HepG2 (cell line): ENCODE measurements around the gene UBE2QL1. TPM values are rescaled to one million over a fixed set of nuclear protein-coding genes. Genes with fewer than 3 reads are reported as not detected.

ENCODE experiments used
- ATAC-seq: fragments of 200-7000 bp; cut with Tn5 transposase; 3 replicates; pipeline ENCODE4 v1.9.1; 2020; ENCODE audit warnings: mild to moderate bottlenecking, moderate library complexity
- BruUV-seq: library from RNA; stranded (reverse); fragments of 400-500 nt; replicated peaks from 2 replicates; lab custom pipeline; 2021; lab: Mats Ljungman, UMichigan
- CTCF ChIA-PET: fragments of 300-600 bp; formaldehyde crosslinking; extraction: SDS; loops from one replicate; lab custom pipeline; 2021; ENCODE audit warnings: low total read pairs, inconsistent platforms, low intra/inter-chr PET ratio; lab: Yijun Ruan, JAX
- POLR2A ChIA-PET: fragments of 350-600 bp; sonication (Branson Sonifier 250); formaldehyde crosslinking; loops from one replicate; lab custom pipeline; 2020; ENCODE audit warnings: antibody characterized with exemption, inconsistent platforms; lab: Yijun Ruan, JAX
- DNase-seq: peaks from one replicate; pipeline ENCODE4 v3.0.0-alpha.2; 2015; ENCODE audit warnings: low spot score
- FAIRE-seq: peaks from 3 replicates; lab custom pipeline; 2011; peaks lifted over from hg19 to GRCh38; lab: Jason Lieb, UNC
- H2AFZ ChIP-seq: one replicate; pipeline ENCODE4 v1.6.1; 2011; ENCODE audit warnings: low read length, inconsistent platforms
- H3K27ac ChIP-seq: fragments of 300-600 bp; 3 replicates; pipeline ENCODE4 v1.8.0; 2011; ENCODE audit warnings: mixed run types, mild to moderate bottlenecking, mixed read lengths, low read length, inconsistent platforms; ENCODE audit not compliant: insufficient read depth; ENCODE audit errors: extremely low read length
- H3K27me3 ChIP-seq, 2 experiments: fragments of 200-600 bp in 1 of 2; 2 replicates in 1 of 2; 3 replicates in 1 of 2; pipeline versions ENCODE4 v1.6.0 to v1.8.0; 2011; ENCODE audit warnings: low read length in 2 of 2, mild to moderate bottlenecking in 2 of 2, moderate library complexity in 2 of 2, inconsistent platforms in 1 of 2; ENCODE audit not compliant: insufficient read depth in 2 of 2, control insufficient read depth in 1 of 2
- H3K36me3 ChIP-seq, 2 experiments: fragments of 200-600 bp in 1 of 2; replicated peaks in 1 of 2; 2 replicates in 1 of 2; 3 replicates in 1 of 2; pipeline versions ENCODE4 v1.5.1 to v1.8.0; 2011; ENCODE audit warnings: low read length in 2 of 2, inconsistent platforms in 1 of 2; ENCODE audit not compliant: insufficient read depth in 2 of 2, control insufficient read depth in 1 of 2
- H3K4me1 ChIP-seq: 2 replicates; pipeline ENCODE4 v1.5.1; 2012; ENCODE audit warnings: low read length, inconsistent platforms; ENCODE audit not compliant: insufficient read depth
- H3K4me2 ChIP-seq: 2 replicates; pipeline ENCODE4 v1.6.0; 2011; ENCODE audit warnings: low read depth, low read length, inconsistent platforms
- H3K4me3 ChIP-seq, 3 experiments: fragments of 200-600 bp in 1 of 3; sonication (generic), shearing (Covaris generic) in 1 of 3; replicated peaks in 1 of 3; 2 replicates each; pipeline ENCODE4 v1.5.1; 2011 to 2016; ENCODE audit warnings: low read length in 3 of 3, inconsistent platforms in 2 of 3, low read depth in 2 of 3, mild to moderate bottlenecking in 2 of 3, control low read depth in 1 of 3, mixed read lengths in 1 of 3; ENCODE audit not compliant: insufficient read depth in 1 of 3
- H3K79me2 ChIP-seq: one replicate; pipeline ENCODE4 v1.6.1; 2011; ENCODE audit warnings: low read length, inconsistent platforms; ENCODE audit not compliant: insufficient read depth
- H3K9ac ChIP-seq: 2 replicates; pipeline ENCODE4 v1.6.0; 2011; ENCODE audit warnings: mild to moderate bottlenecking, low read depth, low read length, inconsistent platforms; ENCODE audit not compliant: insufficient read depth
- H3K9me3 ChIP-seq: 2 replicates; pipeline ENCODE4 v1.5.1; 2012; ENCODE audit warnings: mild to moderate bottlenecking, low read length
- H4K20me1 ChIP-seq: 2 replicates; pipeline ENCODE4 v1.6.0; 2011; ENCODE audit warnings: inconsistent platforms, mild to moderate bottlenecking, low read length, moderate library complexity; ENCODE audit not compliant: insufficient read depth
- CERS6 ChIP-seq: sonication (generic); formaldehyde crosslinking; IDR thresholded peaks from 2 replicates; pipeline ENCODE4 v1.5.0; 2020; ENCODE audit warnings: missing genetic modification reagents
- FOXO1 ChIP-seq: sonication (generic); formaldehyde crosslinking; IDR thresholded peaks from 2 replicates; pipeline ENCODE4 v1.4.0; 2020; ENCODE audit warnings: missing genetic modification reagents
- GLI4 ChIP-seq: sonication (generic); formaldehyde crosslinking; IDR thresholded peaks from 2 replicates; pipeline ENCODE4 v1.5.1; 2020; ENCODE audit warnings: missing genetic modification reagents, mild to moderate bottlenecking, moderate library complexity, borderline replicate concordance
- HOXA7 ChIP-seq: sonication (generic); formaldehyde crosslinking; IDR thresholded peaks from 2 replicates; pipeline ENCODE4 v1.8.1; 2022; ENCODE audit warnings: mild to moderate bottlenecking, missing genetic modification reagents, moderate library complexity
- IRX3 ChIP-seq: sonication (generic); formaldehyde crosslinking; IDR thresholded peaks from 2 replicates; pipeline ENCODE4 v1.8.1; 2023; ENCODE audit warnings: mild to moderate bottlenecking, low read depth, missing genetic modification reagents, borderline replicate concordance
- JUND ChIP-seq: sonication (generic); formaldehyde crosslinking; IDR thresholded peaks from 2 replicates; pipeline ENCODE4 v1.8.0; 2022; ENCODE audit warnings: mild to moderate bottlenecking, missing genetic modification reagents
- NFE2L2 ChIP-seq: fragments of 150-350 bp; IDR thresholded peaks from 2 replicates; pipeline ENCODE4 v1.6.1; 2014; ENCODE audit warnings: low read length
- REXO4 ChIP-seq: sonication (generic); formaldehyde crosslinking; IDR thresholded peaks from 2 replicates; pipeline ENCODE4 v1.8.0; 2022; ENCODE audit warnings: missing genetic modification reagents, mild to moderate bottlenecking, borderline replicate concordance
- RXRA ChIP-seq: sonication (generic); formaldehyde crosslinking; IDR thresholded peaks from 2 replicates; pipeline ENCODE4 v1.5.1; 2020; ENCODE audit warnings: missing genetic modification reagents
- SRSF4 ChIP-seq: fragments of 200-400 bp; formaldehyde crosslinking; IDR thresholded peaks from one replicate; pipeline ENCODE4 v1.6.1; 2018; ENCODE audit warnings: mild to moderate bottlenecking, low read depth, low read length, moderate library complexity; ENCODE audit not compliant: poor library complexity, severe bottlenecking
- ZNF264 ChIP-seq: sonication (generic); formaldehyde crosslinking; IDR thresholded peaks from 2 replicates; pipeline ENCODE4 v1.4.0; 2020; ENCODE audit warnings: missing genetic modification reagents
- ZNF549 ChIP-seq: sonication (generic); formaldehyde crosslinking; IDR thresholded peaks from 2 replicates; pipeline ENCODE4 v1.5.0; 2020; ENCODE audit warnings: missing genetic modification reagents
- ZNF773 ChIP-seq: sonication (generic); formaldehyde crosslinking; IDR thresholded peaks from 2 replicates; pipeline ENCODE4 v1.4.0; 2020; ENCODE audit warnings: missing genetic modification reagents, borderline replicate concordance
- WGBS: methylation state at CpG from one replicate; pipeline ENCODE4 v1.1.6; 2017; ENCODE audit warnings: low lambda C conversion rate; 5-methylcytosine and 5-hydroxymethylcytosine counted together
- in situ Hi-C: cut with HindIII; loops from 2 replicates; pipeline ENCODE4 v1.10.0; 2017; ENCODE audit warnings: low pct_unique_long_range_greater_than_20kb; ENCODE audit not compliant: extremely low pct_ligation_motif_present
- intact Hi-C: fragments of 100-400 bp; cut with micrococcal nuclease; formaldehyde crosslinking; loops from one replicate; pipeline ENCODE4 v1.10.0; 2022; ENCODE audit not compliant: unreplicated experiment
- polyA plus RNA-seq, 8 experiments: library from polyadenylated mRNA; depleted of rRNA in 3 of 8; stranded (reverse) in 7 of 8; unstranded in 1 of 8; fragments of >200 nt; fragmentation: Illumina TruSeq in 4 of 8; extraction: Trizol in 4 of 8; gene quantifications; 2 replicates each; pipeline versions ENCODE4 v1.2.1 to v1.2.3, GENCODE V29; 2011 to 2016; ENCODE audit warnings: low read depth in 4 of 8, missing spikeins in 1 of 8, mixed read lengths in 1 of 8; ENCODE audit not compliant: insufficient read depth in 1 of 8
- total RNA-seq, 5 experiments: library from RNA; depleted of rRNA; stranded (reverse); fragments of >200 nt; fragmentation: Illumina TruSeq; extraction: Trizol; gene quantifications; 2 replicates each; pipeline ENCODE4 v1.2.3, GENCODE V29; 2016; ENCODE audit warnings: low read depth in 1 of 5

UBE2QL1 gene
- total and polyA plus RNA-seq, 2 of the 13 experiments (the other 11 are each of a cell fraction or from before 2014, with no cell fraction given), result not detected

- Histone ChIP-seq H3K9ac (no peak overlapping the region), H3K27ac (no peak overlapping the region), H3K4me3 (no peak overlapping the region), H3K9me3 (no peaks in the 10 kb centered on the region)
- intact Hi-C loops (no loop called here), in situ Hi-C loops (no loop called here)
- FAIRE-seq (no peak), DNase-seq (no peak)
- CTCF ChIA-PET, result no interaction called here
- no CpG with 5 or more reads among the region's 5 CpGs for WGBS
- BruUV-seq, result no TSS peak
- TF ChIP-seq ZNF773 (no peak), CERS6 (CRISPR knock-in tag) (no peak), FOXO1 (CRISPR knock-in tag) (no peak), IRX3 (CRISPR knock-in tag) (no peak), HOXA7 (no peak), RXRA (CRISPR knock-in tag) (no peak), ZNF549 (no peak), SRSF4 (no peak), ZNF264 (CRISPR knock-in tag) (no peak), NFE2L2 (no peak), REXO4 (CRISPR knock-in tag) (no peak), GLI4 (CRISPR knock-in tag) (no peak), JUND (CRISPR knock-in tag) (no peak)
- TF ChIP-seq, all 625 proteins: peak for 0
- Histone ChIP-seq H3K79me2 (no peaks in the 10 kb centered on the region), H4K20me1 (no peaks in the 10 kb centered on the region), H3K27me3 (peaks cover 1 to 7% of the 10 kb centered on the region in 2 experiments; a peak in 2 of 5 replicates), H3K4me1 (no peaks in the 10 kb centered on the region), H3K36me3 (no peaks in the 10 kb centered on the region), H2AFZ (no peak overlapping the region), H3K4me2 (no peak overlapping the region)
- no peak for ATAC-seq
- POLR2A ChIA-PET, result no interaction called here
Observed at GRCh38 chr5:6520201-6520600, 71.5 kb downstream of the UBE2QL1 start.
